Measurements from ENCODE around the gene CHGA. TPM values are rescaled to one million over a fixed set of nuclear protein-coding genes. Genes with fewer than 3 reads are reported as not detected.

CHGA gene
- total RNA-seq, 1 experiment from 2014 or later, result 0.17 TPM

GRCh38 chr14:92886337-92886736, 36.6 kb upstream of the CHGA start:
- Mint-ChIP-seq H3K36me3 (ENCODE audit: insufficient read depth, unreplicated experiment) (no peaks in the 10 kb centered on the region), H3K4me3 (ENCODE audit: low read depth, unreplicated experiment) (no peak overlapping the region), H3K9me3 (ENCODE audit: low read depth, unreplicated experiment) (no peaks in the 10 kb centered on the region), H3K27me3 (ENCODE audit: unreplicated experiment) (peaks cover 72% of the 10 kb centered on the region), H3K4me1 (ENCODE audit: low read depth, unreplicated experiment) (no peaks in the 10 kb centered on the region), H3K27ac (ENCODE audit: unreplicated experiment) (no peak overlapping the region)
- DNase-seq, result no peak
- CTCF ChIA-PET, result interaction anchor here (1.2 kb wide), 1 partner anchor 253 kb away, joined by 3 read pairs; no protein-coding TSS in a partner anchor
- intact Hi-C loops (cut with micrococcal nuclease; ENCODE audit: unreplicated experiment), result no loop called here
- no peak for TF ChIP-seq CTCF (IDR thresholded peaks at IDR 0.05; ENCODE audit: unreplicated experiment)
- no TSS peak for BruUV-seq (replicated peaks)

- Mint-ChIP-seq H3K36me3 (ENCODE audit: insufficient read depth, unreplicated experiment) (no peaks in the 10 kb centered on the region), H3K27ac (ENCODE audit: unreplicated experiment) (no peak overlapping the region), H3K9me3 (ENCODE audit: low read depth, unreplicated experiment) (no peaks in the 10 kb centered on the region), H3K4me3 (ENCODE audit: low read depth, unreplicated experiment) (no peak overlapping the region), H3K27me3 (ENCODE audit: unreplicated experiment) (peaks cover 64% of the 10 kb centered on the region), H3K4me1 (ENCODE audit: low read depth, unreplicated experiment) (no peaks in the 10 kb centered on the region)
- DNase-seq, result no peak
- CTCF ChIA-PET, result interaction anchor here (1.2 kb wide), 1 partner anchor 252 kb away, joined by 3 read pairs; no protein-coding TSS in a partner anchor
- no peak for TF ChIP-seq CTCF (IDR thresholded peaks at IDR 0.05; ENCODE audit: unreplicated experiment)
- BruUV-seq (replicated peaks), result no TSS peak
- intact Hi-C loops (cut with micrococcal nuclease; ENCODE audit: unreplicated experiment), result no loop called here
Observed at GRCh38 chr14:92887157-92887556, 35.8 kb upstream of the CHGA start.

- DNase-seq, result no peak
- no peaks in the 10 kb centered on the region for H3K4me1 Mint-ChIP-seq (ENCODE audit: low read depth, unreplicated experiment)
- H3K9me3 Mint-ChIP-seq (ENCODE audit: low read depth, unreplicated experiment), result peaks cover 3% of the 10 kb centered on the region
- H3K4me3 Mint-ChIP-seq (ENCODE audit: low read depth, unreplicated experiment), result no peak overlapping the region
- CTCF ChIA-PET, result interaction anchor here (0.6 kb wide), 1 partner anchor 13 kb away, joined by 8 read pairs; no protein-coding TSS in a partner anchor
- BruUV-seq (replicated peaks), result no TSS peak
- no peak overlapping the region for H3K27ac Mint-ChIP-seq (ENCODE audit: unreplicated experiment)
- H3K27me3 Mint-ChIP-seq (ENCODE audit: unreplicated experiment), result peaks cover 72% of the 10 kb centered on the region
- TF ChIP-seq CTCF (IDR thresholded peaks at IDR 0.05; ENCODE audit: unreplicated experiment), result no peak
- no peaks in the 10 kb centered on the region for H3K36me3 Mint-ChIP-seq (ENCODE audit: insufficient read depth, unreplicated experiment)
- intact Hi-C loops (cut with micrococcal nuclease; ENCODE audit: unreplicated experiment), result no loop called here
Observed at GRCh38 chr14:92888896-92889295, 34.1 kb upstream of the CHGA start.

GRCh38 chr14:92890830-92891588, 31.9 kb upstream of the CHGA start:
- CTCF ChIA-PET, result no interaction called here
- Mint-ChIP-seq H3K27ac (ENCODE audit: unreplicated experiment) (no peak overlapping the region), H3K4me3 (ENCODE audit: low read depth, unreplicated experiment) (no peak overlapping the region), H3K27me3 (ENCODE audit: unreplicated experiment) (peaks cover 75% of the 10 kb centered on the region), H3K4me1 (ENCODE audit: low read depth, unreplicated experiment) (no peaks in the 10 kb centered on the region), H3K9me3 (ENCODE audit: low read depth, unreplicated experiment) (peaks cover 3% of the 10 kb centered on the region), H3K36me3 (ENCODE audit: insufficient read depth, unreplicated experiment) (no peaks in the 10 kb centered on the region)
- no TSS peak for BruUV-seq (replicated peaks)
- intact Hi-C loops (cut with micrococcal nuclease; ENCODE audit: unreplicated experiment), result no loop called here
- no peak for TF ChIP-seq CTCF (IDR thresholded peaks at IDR 0.05; ENCODE audit: unreplicated experiment)
- DNase-seq, result peak; percentile 20
